ENCODE results near the gene NOLC1. TPM values are rescaled to one million over a fixed set of nuclear protein-coding genes. Genes with fewer than 3 reads are reported as not detected.

Gene NOLC1
- total RNA-seq, 1 donor from 2014 or later, result 116 TPM

- Mint-ChIP-seq H3K9me3 (no peaks in the 10 kb centered on the region), H3K27me3 (ENCODE audit: low read depth) (no peaks in the 10 kb centered on the region), H3K27ac (ENCODE audit: unreplicated experiment) (no peak overlapping the region), H3K4me3 (peak overlapping the region; percentile 11), H3K4me1 (peaks cover 17% of the 10 kb centered on the region), H3K36me3 (ENCODE audit: low read depth) (peaks cover 44% of the 10 kb centered on the region)
- DNase-seq (ENCODE audit: low read depth, low spot score), result no peak
- TF ChIP-seq CTCF (conservative IDR thresholded peaks at IDR 0.05), result no peak
Observed at GRCh38 chr10:102147561-102147960, 4.6 kb upstream of the NOLC1 start.

DNA sequence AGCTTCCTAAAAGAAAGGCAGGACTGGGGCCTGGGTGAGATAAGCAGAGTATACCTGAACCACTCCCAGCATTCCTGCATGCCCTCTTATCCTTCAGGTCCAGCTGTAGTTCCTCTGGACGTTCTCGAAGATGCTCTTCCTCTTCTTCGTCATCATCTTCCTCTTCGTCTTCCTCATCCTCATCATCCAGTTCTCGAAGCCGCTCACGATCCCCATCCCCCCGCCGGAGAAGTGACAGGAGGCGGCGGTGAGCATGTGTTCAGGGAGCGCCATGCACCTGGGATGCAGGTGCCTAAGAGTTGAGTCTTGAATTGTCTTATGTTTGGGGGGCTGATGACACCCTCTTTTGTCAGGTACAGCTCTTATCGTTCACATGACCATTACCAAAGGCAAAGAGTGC lies 3.9 kb upstream of the NOLC1 start:
- Mint-ChIP-seq H3K27ac (ENCODE audit: unreplicated experiment) (no peak overlapping the region), H3K9me3 (no peaks in the 10 kb centered on the region), H3K36me3 (ENCODE audit: low read depth) (peaks cover 40% of the 10 kb centered on the region), H3K27me3 (ENCODE audit: low read depth) (no peaks in the 10 kb centered on the region), H3K4me1 (peaks cover 24% of the 10 kb centered on the region), H3K4me3 (no peak overlapping the region)
- DNase-seq (ENCODE audit: low read depth, low spot score), result no peak
- TF ChIP-seq CTCF (conservative IDR thresholded peaks at IDR 0.05), result no peak

DNA sequence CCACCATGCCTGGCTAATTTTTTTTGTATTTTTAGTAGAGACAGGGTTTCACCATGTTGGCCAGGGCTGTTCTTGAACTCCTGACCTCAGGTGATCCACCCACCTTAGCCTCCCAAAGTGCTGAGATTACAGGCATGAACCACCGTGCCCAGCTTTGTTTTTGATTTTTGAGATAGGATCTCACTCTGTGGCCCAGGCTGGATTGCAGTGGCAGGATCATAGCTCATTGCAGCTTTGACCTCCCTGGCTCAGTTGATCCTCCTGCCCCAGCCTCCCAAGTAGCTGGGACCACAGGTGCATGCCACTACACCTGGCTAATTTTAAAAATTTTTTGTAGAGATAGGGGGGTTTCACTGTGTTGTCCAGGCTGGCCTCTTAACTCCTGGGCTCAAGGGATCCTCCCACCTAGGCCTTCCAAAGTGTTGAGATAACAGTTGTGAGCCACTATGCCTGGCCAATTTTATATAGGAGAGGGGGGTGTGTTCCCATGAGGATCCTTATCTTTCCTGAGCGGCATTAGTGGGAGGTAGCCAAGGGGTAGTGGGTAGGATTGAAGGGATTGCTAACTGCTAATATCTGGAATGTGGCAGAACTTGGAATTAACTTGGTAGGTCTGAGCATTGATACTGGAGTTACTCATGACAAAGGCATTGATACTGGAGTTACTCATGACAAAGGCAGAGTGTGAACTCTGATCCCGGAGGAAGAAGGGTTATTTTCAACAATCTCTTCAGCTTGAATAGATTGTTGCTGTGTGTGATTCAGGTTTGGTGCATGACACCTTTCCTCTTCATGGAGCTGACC lies 1.0 kb upstream of the NOLC1 start:
- peak overlapping the region; percentile 98 for H3K4me3 Mint-ChIP-seq
- no peak for TF ChIP-seq CTCF (conservative IDR thresholded peaks at IDR 0.05)

GRCh38 chr10:102152545-102152890 lies 329 bp downstream of the NOLC1 start:
- DNase-seq (ENCODE audit: low read depth, low spot score), result no peak
- Mint-ChIP-seq H3K9me3 (no peaks in the 10 kb centered on the region), H3K4me3 (peak overlapping the region; percentile 98), H3K27me3 (ENCODE audit: low read depth) (no peaks in the 10 kb centered on the region), H3K4me1 (peaks cover 26% of the 10 kb centered on the region), H3K27ac (ENCODE audit: unreplicated experiment) (peak overlapping the region; percentile 99), H3K36me3 (ENCODE audit: low read depth) (peaks cover 24% of the 10 kb centered on the region)
- TF ChIP-seq CTCF (conservative IDR thresholded peaks at IDR 0.05), result no peak

More for the DNA sequence above, 1.0 kb upstream of the NOLC1 start:
- no peaks in the 10 kb centered on the region for H3K27me3 Mint-ChIP-seq (ENCODE audit: low read depth)
- no peak for DNase-seq (ENCODE audit: low read depth, low spot score)
- H3K9me3 Mint-ChIP-seq, result no peaks in the 10 kb centered on the region
- H3K27ac Mint-ChIP-seq (ENCODE audit: unreplicated experiment), result peak overlapping the region; percentile 94
- peaks cover 26% of the 10 kb centered on the region for H3K4me1 Mint-ChIP-seq
- H3K36me3 Mint-ChIP-seq (ENCODE audit: low read depth), result peaks cover 26% of the 10 kb centered on the region

GRCh38 chr10:102153093-102153620 lies 968 bp downstream of the NOLC1 start:
- no peak for DNase-seq (ENCODE audit: low read depth, low spot score)
- H3K36me3 Mint-ChIP-seq (ENCODE audit: low read depth), result peaks cover 21% of the 10 kb centered on the region
- no peaks in the 10 kb centered on the region for H3K9me3 Mint-ChIP-seq
- peak overlapping the region; percentile 99 for H3K27ac Mint-ChIP-seq (ENCODE audit: unreplicated experiment)
- H3K4me1 Mint-ChIP-seq, result peaks cover 26% of the 10 kb centered on the region
- H3K4me3 Mint-ChIP-seq, result peak overlapping the region; percentile 98
- TF ChIP-seq CTCF (conservative IDR thresholded peaks at IDR 0.05), result no peak
- H3K27me3 Mint-ChIP-seq (ENCODE audit: low read depth), result no peaks in the 10 kb centered on the region

Data from neural crest cell (in vitro differentiated cells).